ENCODE measurements around the gene TGM1.

Gene TGM1

DNA sequence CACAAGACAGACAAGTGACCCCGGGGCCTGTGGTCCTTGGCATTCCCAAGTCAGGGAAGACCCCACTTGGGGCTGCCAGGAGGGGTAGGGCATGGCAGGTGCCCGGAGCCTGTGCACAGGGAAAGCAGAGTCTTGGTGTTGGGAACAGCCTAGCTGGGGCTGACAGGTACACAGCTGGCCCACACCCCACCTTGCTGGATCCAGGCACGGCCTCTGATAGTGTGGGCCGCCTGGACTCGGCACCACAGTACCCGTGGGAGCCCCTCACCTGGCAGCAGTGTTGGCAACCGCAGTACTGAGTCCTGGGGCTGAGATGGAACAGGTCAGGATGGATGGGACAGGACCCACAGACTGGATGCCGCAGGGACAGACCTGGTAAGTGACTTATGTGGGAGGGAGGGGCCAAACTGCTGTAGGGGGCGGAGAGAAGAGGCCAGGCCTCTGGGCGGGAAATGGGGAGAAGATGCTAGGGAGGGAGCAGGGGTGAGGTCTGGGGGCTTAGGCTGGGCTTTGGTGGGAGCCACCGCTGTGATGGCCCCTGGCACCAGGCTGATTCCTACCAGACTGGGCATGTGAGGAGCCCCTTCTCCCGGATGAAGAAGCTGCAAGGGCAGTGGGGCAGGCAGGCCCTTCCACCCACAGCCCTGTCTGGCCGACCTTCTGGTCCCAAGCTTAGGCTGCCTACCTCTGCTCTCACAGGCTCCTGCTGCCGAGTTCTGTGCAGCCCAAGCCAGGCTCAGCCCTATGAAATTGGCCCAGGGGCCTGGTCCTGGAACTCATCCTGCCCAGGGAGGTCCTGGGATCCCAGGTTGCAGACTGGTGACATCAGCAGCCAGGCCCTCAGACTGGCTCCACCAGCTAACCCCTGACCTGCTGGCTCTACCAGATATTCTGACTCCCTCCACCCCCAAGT is at the start of gene TGM1:
TGM1 (minus strand) TSS at position 357 of the 913 bp plus-strand sequence. CDS start 825 bp downstream, outside the sequence.
- DNase-seq = no peak

DNA sequence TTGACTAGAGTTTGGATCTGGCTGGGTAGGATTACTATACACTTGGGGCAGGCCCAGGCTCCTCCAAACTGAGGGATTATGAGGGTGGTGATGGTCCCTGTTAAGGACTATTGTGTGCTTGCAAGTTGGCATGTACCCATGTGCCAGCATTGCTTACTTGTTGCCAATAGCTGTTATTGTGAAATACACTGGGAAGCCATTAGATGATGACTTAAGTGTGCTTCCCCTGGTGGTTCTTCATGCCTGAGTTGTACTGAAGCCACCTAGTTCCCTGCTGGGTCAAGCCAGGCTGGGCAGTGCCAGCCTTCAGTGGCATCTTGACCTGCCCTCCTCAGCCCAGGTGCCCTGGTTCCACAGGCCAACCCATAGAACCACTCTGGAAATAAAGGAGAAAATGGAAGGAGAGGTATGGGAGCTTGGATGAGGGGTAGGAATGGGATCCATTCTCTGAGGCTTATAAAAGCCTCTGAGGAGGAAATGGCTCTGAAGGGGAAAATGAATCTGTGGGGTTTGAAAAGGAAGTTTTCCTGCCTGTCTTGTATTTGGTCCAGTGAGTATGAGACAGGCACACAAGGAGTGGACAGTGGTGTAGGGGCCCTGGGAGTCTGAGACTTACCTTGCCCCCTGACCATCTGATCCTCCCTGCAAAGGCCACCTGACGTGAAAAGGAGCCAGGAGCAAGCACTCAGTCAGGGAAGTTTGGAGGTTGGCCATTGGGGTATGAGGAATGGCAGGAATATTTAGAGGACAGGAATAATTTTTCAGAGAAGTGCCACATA is 49.0 kb upstream of the TGM1 start:
- no peak for DNase-seq

DNA sequence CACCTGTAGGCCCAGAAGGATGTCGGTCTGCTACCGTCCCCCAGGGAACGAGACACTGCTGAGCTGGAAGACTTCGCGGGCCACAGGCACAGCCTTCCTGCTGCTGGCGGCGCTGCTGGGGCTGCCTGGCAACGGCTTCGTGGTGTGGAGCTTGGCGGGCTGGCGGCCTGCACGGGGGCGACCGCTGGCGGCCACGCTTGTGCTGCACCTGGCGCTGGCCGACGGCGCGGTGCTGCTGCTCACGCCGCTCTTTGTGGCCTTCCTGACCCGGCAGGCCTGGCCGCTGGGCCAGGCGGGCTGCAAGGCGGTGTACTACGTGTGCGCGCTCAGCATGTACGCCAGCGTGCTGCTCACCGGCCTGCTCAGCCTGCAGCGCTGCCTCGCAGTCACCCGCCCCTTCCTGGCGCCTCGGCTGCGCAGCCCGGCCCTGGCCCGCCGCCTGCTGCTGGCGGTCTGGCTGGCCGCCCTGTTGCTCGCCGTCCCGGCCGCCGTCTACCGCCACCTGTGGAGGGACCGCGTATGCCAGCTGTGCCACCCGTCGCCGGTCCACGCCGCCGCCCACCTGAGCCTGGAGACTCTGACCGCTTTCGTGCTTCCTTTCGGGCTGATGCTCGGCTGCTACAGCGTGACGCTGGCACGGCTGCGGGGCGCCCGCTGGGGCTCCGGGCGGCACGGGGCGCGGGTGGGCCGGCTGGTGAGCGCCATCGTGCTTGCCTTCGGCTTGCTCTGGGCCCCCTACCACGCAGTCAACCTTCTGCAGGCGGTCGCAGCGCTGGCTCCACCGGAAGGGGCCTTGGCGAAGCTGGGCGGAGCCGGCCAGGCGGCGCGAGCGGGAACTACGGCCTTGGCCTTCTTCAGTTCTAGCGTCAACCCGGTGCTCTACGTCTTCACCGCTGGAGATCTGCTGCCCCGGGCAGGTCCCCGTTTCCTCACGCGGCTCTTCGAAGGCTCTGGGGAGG is 47.9 kb upstream of the TGM1 start, which contains the start of gene LTB4R:
LTB4R (plus strand) TSS at position 857 of the 959 bp plus-strand sequence. CDS start 4,150 bp downstream, outside the sequence.
- peak in 3 of 4 experiments; percentile 29 to 66 (median 48) for DNase-seq

DNA sequence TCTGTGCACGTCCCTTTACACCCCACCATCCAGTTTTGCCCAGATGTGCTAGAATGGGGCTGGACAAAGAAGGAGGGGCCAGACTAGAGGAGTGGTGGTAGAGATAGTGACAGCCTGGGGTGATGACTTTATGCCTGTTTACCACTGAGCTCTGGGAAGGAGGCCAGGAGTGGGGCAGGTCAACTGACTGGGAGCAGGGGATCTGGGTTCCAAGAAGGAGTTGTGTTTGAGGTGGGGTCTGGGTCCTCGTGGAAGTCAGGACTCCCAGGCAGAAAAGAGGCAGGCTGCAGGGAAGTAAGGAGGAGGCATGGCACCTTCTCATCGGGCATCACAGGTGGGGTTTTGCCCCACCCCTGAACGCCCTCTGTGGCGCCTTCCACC is 47.3 kb upstream of the TGM1 start:
- no peak for DNase-seq

DNA sequence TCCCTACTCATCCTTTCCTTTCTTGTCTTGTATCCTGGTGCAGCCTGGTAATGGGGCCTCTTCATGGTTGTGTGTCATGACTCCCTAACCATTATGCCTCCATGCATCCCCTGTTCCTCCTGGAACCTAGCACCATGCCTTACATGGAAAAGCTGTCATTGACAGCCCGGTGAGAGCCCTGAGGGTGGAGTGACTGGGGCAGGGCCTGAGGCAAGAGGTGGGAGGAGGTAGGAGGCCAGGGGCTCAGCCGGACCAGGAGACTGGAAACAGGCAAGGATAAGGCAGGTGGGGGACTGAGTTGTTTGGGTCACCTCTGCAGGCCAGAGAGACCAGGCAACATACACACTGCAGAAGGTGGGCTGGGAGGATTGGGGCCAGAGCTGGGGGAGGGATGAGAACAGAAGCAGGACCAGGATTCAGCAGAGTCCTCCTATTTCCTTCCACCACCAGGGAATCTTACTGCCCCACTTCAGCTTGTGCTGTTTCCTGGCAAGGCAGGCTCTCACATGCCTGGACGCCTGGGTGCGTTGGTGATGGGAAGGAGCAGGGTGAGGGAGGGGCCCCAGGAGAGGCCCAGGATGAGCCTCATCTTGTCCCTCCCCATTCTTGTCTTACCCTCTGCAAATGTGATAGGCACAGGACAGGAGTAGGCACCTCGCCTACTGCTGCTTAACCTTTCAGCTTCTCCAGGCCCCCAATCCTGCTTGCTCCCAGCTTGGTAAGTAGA is 46.7 kb upstream of the TGM1 start, which contains the start of gene LTB4R2:
LTB4R2 (plus strand) TSS at position 603 of the 727 bp plus-strand sequence. CDS start 525 bp downstream, outside the sequence.
- DNase-seq = no peak

DNA sequence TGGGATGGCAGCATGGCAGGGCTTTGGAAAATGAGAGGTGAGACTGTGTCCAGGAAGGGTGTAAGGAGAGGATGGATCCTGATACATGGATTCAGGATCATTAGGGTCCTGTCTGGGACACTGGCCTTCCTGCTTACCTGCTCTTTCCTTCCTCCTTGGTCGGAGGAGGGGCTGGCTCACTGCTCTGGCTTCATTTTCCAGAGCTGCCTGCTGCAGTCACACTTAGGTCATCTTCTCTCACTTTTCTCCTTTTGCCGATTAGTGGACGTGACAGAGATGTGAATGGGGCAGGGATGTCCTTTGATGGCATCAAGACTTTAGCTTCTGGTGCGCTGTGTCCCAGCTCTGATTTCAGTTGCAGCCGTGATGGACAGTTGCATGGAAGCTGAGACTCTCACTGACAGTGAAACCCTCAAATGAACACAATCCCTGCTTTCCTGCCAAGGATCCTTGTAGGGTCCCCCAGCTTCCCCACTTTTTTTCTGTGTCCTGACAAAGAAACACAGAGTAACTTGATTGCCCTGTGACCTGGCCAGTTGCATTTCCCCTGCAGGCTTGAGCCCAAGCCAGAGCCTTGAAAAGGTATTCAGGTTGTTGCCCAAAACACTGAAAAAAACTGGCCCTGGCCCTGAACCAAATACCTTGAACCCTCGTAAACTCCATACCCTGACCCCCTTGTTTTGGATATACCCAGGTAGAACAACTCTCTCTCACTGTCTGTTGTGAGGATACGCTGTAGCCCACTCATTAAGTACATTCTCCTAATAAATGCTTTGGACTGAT is 45.6 kb upstream of the TGM1 start:
- no peak for DNase-seq

DNA sequence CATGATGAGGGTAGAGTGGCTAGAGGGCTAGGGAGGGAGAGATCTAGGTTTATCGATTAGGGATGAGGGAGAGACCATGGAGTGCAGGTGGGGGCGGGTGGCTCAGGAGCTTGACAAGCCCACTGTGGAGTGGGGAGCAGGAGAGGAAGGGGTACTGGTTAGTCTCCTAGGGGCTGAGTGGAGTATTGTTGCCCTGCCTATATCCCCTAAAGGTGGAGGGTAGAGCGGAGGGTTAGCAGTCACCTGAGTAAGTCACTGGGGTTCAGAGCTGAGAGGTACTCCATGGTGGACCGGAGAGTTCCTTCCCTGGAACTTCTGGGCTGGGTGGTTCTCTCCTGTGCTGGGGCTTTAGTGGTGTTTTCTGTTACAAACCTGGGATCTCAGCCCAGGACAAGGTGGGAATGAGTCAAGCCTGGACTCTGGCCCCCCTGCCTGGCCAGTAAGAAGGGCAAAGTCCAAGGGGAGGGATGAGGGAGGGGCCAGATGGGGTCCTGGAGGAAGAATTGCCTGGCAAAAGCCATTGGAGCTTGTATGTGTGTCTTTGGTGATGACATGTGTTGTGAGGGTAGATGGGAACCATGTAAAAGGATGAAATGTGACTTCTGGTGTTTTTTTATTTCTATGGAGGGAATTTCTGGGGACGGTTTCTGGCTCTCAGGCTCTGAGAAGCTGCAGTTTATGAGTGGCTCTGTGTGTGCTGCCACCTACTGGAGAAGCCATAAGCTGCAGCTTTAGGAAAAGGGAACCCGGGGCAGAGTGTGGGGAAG is 44.8 kb upstream of the TGM1 start, which contains the start of gene CIDEB:
CIDEB (minus strand) TSS at position 403 of the 767 bp plus-strand sequence; CDS start at position 284, 119 bp downstream.
- DNase-seq = peak in 3 of 4 experiments; percentile 12 to 38 (median 15)

DNA sequence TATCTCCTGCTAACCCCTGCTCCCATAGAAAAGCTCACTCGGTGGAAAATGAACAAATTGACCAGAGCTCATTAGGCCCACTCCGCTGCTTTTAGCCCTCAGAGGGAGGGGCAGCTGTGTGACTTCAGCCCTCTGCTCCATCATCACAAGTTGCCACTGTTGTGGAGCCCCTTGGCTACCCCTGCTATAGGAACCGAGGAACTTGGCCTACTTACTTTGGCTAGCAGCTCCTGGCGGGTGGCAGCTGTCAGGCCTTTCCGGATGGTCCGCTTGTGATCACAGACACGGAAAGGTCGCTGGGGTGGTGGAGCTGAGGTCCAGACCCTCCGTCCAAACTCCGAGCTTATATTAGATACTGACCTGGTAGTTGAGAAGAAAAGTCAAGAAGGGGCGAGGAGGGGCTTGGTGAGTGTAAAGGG is 44.2 kb upstream of the TGM1 start:
- no peak for DNase-seq

DNA sequence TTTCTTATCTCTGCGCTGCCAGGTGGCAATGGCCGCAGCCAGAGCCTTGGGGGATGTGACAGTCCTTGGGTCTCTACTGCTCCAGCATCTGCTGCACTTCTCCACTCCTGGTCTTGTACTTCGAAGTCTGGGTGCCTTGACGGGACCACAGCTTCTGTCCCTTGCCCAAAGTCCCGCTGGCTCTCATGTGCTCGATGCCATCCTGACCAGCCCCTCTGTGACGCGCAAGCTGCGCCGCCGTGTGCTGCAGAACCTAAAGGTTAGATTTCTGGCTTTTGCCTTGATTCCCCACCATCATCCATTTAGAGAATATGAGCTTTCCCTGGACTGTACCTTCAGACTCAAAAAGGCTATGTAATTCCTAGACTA is 41.0 kb upstream of the TGM1 start:
- no peak for DNase-seq

DNA sequence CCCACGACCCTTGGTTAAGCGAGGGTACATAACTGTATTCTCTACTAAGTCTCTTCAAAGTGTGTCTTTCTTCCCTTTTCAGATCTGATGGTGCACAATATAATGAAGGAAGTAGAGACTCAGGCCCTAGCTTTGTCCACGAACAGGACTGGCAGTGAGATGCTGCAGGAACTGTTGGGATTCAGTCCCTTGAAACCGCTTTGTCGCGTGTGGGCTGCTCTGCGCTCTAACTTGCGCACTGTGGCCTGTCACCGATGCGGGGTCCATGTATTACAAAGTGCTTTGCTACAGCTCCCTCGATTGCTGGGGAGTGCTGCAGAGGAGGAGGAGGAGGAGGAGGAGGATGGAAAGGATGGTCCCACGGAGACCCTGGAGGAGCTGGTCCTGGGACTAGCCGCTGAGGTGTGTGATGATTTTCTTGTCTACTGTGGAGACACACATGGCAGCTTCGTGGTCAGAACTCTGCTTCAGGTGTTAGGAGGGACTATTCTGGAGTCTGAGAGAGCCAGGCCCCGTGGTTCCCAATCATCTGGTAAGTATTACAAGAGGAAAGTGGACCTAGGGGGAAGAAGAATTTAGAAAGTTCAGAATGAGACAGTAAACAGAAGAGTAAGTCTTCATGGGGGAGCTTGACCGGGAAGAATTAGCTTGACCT is 37.5 kb upstream of the TGM1 start:
- no peak for DNase-seq

DNA sequence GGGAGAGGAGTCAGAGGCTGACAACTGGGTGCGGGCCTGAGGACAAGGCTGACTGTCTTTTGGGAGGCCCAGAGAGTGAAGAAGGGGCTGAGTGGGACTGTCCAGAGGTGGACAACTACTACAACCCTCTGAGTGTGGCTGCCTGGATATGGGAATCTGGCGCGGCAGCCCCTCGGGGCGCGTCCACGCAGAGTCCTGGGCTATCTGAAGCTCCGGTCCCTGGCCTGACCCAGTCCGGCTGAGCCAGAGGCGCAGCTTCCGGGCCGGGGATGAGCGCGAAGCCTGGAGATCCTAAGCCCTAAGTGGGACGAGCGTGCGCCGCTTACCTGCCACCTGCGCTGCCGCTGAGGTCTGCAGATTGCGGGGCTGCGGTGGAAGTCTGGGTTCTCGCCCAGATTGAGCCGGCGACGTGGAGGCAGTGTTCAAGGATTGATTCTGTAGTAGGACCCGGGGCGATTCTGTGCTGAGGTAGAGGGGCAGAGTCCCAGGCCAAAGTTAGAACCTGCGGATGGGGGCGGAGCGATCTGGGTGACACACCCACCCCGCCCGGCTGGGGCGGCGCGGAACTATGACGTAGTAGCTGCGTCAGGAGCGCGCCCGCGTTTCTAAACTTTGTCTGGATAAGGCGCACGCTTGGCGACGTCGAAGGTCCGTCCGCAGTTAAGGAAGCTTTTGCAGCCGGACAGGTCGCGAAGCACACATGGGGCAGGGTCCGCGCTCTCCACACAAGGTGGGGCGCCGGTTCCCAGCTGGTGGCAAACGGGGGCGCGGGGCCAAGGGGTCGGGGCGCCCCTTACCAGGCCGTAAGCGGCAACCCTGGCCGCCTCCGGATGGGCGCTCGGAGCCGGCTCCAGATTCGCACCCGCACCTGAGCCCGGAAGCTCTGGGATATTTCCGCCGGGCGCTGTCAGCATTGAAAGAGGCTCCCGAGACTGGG is 36.5 kb upstream of the TGM1 start, which contains the start of the genes DHRS1 and NOP9:
DHRS1 (minus strand) TSS at position 526 of the 937 bp plus-strand sequence. CDS start 674 bp downstream, outside the sequence.
NOP9 (plus strand) TSS at position 596 of the 937 bp plus-strand sequence; CDS start at position 701, 105 bp downstream.
- DNase-seq = peak; percentile 82 to 90 (median 87)

DNA sequence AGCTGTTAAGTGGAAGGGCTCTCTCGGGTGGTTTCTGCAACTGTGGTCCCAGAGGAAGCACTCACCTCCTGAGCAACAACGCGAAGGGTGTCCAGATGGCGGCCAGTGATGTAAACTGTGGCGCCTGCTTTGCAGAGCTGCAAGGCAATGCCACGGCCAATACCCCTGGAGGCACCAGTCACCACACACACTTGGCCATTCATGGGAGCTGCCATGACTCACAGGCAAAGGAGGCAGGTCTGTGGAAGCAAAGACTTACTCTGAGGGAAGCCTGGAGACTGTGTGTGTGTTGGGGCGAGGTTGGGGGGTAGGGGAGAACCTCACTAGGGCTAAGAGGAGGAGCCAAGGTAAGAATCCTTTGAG is 35.9 kb upstream of the TGM1 start:
- no peak for DNase-seq

DNA sequence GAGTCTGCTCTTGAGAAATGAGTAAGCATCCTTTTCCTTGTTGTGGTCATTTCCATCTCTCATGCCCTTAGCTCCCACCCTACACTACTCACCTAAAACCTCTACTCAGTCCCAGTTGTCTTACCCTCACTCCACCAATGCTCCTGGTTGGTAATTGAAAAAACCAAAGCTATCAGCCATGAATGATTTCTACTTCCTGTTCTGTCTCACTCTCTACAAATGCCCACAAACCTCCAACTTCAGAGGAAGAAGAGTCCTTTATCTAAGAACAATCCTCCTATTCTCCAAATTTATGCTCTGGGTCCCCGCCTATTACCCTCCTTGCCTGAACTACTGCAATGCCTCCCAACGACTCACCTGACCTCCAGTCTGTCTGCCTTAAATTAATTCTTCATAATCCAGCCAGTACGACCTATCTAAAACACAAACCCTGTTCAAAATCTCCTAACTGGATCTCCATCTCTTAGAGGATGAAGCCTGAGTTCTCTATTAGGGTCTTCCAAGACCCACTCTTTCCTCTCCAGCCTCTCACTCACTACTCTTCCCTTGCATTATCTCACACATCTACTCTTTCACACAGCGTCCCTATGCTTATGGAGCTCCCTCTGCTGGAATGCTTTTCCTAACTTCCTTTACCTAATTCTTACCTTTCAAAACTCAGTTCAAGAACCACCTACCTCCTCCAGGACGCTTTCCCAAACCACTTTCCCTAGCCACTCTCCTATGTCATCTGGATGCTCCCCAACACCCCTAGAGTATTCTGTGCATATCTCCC is 34.4 kb upstream of the TGM1 start:
- DNase-seq = no peak

DNA sequence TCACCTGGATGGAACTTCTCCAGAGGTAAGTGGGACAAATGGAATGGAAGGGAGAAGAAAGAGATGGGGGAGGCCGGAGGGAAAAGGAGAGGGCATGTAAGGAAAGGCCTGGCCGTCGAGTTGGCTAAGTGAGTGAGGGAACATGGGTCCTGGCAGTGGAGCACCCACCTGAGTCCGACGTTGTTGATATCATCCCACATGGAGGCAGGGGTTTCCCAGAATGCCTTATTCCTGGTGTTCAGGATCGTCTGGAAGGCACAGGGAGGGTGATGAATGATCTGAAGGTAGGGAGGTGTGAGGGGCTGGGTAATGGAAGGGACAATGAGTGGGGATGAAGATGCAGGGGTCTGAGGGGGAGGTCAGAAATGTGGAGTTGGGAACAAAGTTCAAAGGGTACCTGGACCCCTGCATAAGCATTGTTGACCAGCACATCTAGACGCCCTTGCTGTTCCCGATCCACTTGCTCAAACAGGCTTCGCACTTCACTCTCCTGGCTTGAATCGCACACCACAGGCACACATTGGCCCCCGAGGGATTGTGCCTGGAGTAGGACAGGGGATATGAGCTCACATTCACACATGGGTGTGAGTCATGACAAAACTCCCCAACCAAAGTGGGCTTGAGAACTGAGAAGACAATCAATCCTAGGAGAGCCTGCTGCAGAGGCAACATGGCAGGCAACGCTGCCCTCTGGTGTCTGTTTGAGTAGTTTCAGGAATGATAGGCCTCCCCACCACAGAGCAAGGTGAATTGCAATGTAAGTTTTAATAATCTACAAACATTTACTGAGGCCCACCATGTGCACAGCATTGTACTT is 33.6 kb upstream of the TGM1 start:
- DNase-seq = peak in 3 of 4 experiments; percentile 31 to 50 (median 34)

DNA sequence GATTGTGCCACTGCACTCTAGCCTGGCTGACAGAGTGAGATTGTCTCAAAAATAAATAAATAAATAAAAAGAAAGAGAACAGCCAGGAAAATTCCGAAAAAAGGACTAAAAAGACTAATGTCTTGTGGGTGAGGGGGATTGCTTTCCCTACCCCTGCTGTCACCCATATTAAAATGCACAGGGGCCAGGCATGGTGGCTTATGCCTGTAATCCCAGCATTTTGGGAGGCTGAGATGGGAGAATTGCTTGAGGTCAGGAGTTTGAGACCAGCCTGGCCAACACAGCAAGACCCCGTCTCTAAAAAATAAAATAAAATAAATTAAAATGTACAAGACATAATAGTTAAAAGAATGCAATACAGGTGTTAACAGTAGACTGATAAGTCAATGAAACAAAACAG is 30.5 kb upstream of the TGM1 start:
- DNase-seq = no peak
